Stimulated activated CD4-positive, alpha-beta T cell treated with anti-CD3 and anti-CD28 coated beads, Interleukin-12 subunit alpha, Interleukin-12 subunit beta, amount 100 ng/mL, for 24 hours (primary cell): ENCODE measurements around the gene PLOD1.
"Not testable (repeated sequence)": the region's sequence is repeated elsewhere in the genome, so short reads cannot be mapped to it uniquely, and the experiment has no call there.

Source experiments
- DNase-seq, 2 experiments: peaks; one replicate each; pipeline ENCODE4 v3.0.0-alpha.2; 2020; ENCODE audit warnings: low read depth in 2 of 2

PLOD1 gene

GRCh38 chr1:12005488-12006166 lies 71.1 kb downstream of the PLOD1 start:
- no peak for DNase-seq

GRCh38 chr1:12006167-12006921 lies 71.8 kb downstream of the PLOD1 start:
- DNase-seq = no peak

- no peak for DNase-seq
These were observed 72.7 kb downstream of the PLOD1 start for GRCh38 chr1:12007204-12007603.

- not testable (repeated sequence) for DNase-seq
These were observed 73.8 kb downstream of the PLOD1 start for GRCh38 chr1:12008355-12008754.

GRCh38 chr1:12009318-12009947 lies 74.9 kb downstream of the PLOD1 start:
- DNase-seq = no peak

- DNase-seq = no peak
These were observed 76.4 kb downstream of the PLOD1 start for GRCh38 chr1:12010746-12011570.

- no peak for DNase-seq
These were observed 77.5 kb downstream of the PLOD1 start for GRCh38 chr1:12011998-12012397.

- DNase-seq = no peak
These were observed 78.2 kb downstream of the PLOD1 start for GRCh38 chr1:12012560-12013316.

- DNase-seq = no peak
These were observed 79.8 kb downstream of the PLOD1 start for GRCh38 chr1:12014141-12014991.

- DNase-seq = no peak
These were observed 80.5 kb downstream of the PLOD1 start for GRCh38 chr1:12015001-12015491.

GRCh38 chr1:12015499-12015898 lies 81.0 kb downstream of the PLOD1 start:
- no peak for DNase-seq

- DNase-seq = no peak
These were observed 81.7 kb downstream of the PLOD1 start for GRCh38 chr1:12016182-12016581.

GRCh38 chr1:12019858-12020509 lies 85.5 kb downstream of the PLOD1 start:
- DNase-seq = no peak

- no peak for DNase-seq
These were observed 87.1 kb downstream of the PLOD1 start for GRCh38 chr1:12021616-12022015.

- DNase-seq = no peak
These were observed 87.5 kb downstream of the PLOD1 start for GRCh38 chr1:12022036-12022435.
